GM21529 (cell line): ENCODE results near the gene ELOVL5.
A peak's percentile ranks its signal among the peaks of the same experiment; 100 is the strongest.
"Not testable (repeated sequence)": the region's sequence is repeated elsewhere in the genome, so short reads cannot be mapped to it uniquely, and the experiment has no call there.

Source experiments
- ATAC-seq: cut with Tn5 transposase; IDR thresholded peaks from one replicate; pipeline ENCODE4 v1.9.1; 2021; ENCODE audit not compliant: unreplicated experiment

ELOVL5 gene

GRCh38 chr6:53306217-53306616 lies 42.5 kb downstream of the ELOVL5 start:
- ATAC-seq: not testable (repeated sequence)

GRCh38 chr6:53305506-53306005 lies 43.2 kb downstream of the ELOVL5 start:
- not testable (repeated sequence) for ATAC-seq

- not testable (repeated sequence) for ATAC-seq
Measured at GRCh38 chr6:53304953-53305352, 43.8 kb downstream of the ELOVL5 start.

GRCh38 chr6:53302678-53303360 lies 45.9 kb downstream of the ELOVL5 start:
- ATAC-seq: no peak

GRCh38 chr6:53301801-53302537 lies 46.8 kb downstream of the ELOVL5 start:
- ATAC-seq: no peak

GRCh38 chr6:53300656-53301551 lies 47.8 kb downstream of the ELOVL5 start:
- no peak for ATAC-seq

- no peak for ATAC-seq
Measured at GRCh38 chr6:53299331-53300005, 49.3 kb downstream of the ELOVL5 start.

- ATAC-seq: no peak
Measured at GRCh38 chr6:53297004-53297403, 51.7 kb downstream of the ELOVL5 start.

- no peak for ATAC-seq
Measured at GRCh38 chr6:53295176-53295575, 53.6 kb downstream of the ELOVL5 start.

GRCh38 chr6:53294611-53295010 lies 54.1 kb downstream of the ELOVL5 start:
- ATAC-seq: no peak

- no peak for ATAC-seq
Measured at GRCh38 chr6:53294095-53294494, 54.7 kb downstream of the ELOVL5 start.

- no peak for ATAC-seq
Measured at GRCh38 chr6:53293691-53294090, 55.1 kb downstream of the ELOVL5 start.

GRCh38 chr6:53290537-53291510 lies 57.9 kb downstream of the ELOVL5 start:
- no peak for ATAC-seq

GRCh38 chr6:53287336-53288225 lies 61.2 kb downstream of the ELOVL5 start:
- ATAC-seq: no peak

- ATAC-seq: peak; percentile 56
Measured at GRCh38 chr6:53284901-53285300, 63.8 kb downstream of the ELOVL5 start.

- no peak for ATAC-seq
Measured at GRCh38 chr6:53282741-53283140, 66.0 kb downstream of the ELOVL5 start.

GRCh38 chr6:53282234-53282633 lies 66.5 kb downstream of the ELOVL5 start:
- ATAC-seq: no peak

GRCh38 chr6:53281518-53282215 lies 67.1 kb downstream of the ELOVL5 start:
- ATAC-seq: peak; percentile 59
